Hepatocyte (in vitro differentiated cells): ENCODE results near the gene TACR2.

Experiments
- EZH2 ChIP-seq: fragments of 200-600 bp; sonication (generic); IDR thresholded peaks from 2 replicates; pipeline ENCODE4 v1.6.1; 2016; ENCODE audit warnings: antibody characterized with exemption, mild to moderate bottlenecking, borderline replicate concordance
- EZH2phosphoT487 ChIP-seq: fragments of 200-600 bp; sonication (generic); IDR thresholded peaks from one replicate; pipeline ENCODE4 v1.6.1; 2018; ENCODE audit warnings: antibody characterized with exemption, mild to moderate bottlenecking, low read depth, moderate library complexity; ENCODE audit not compliant: unreplicated experiment, severe bottlenecking
- TF ChIP-seq, protein P1 (sequence below): fragments of 200-600 bp; sonication (generic); IDR thresholded peaks from 2 replicates; pipeline ENCODE4 v1.5.1; 2016; ENCODE audit warnings: antibody characterized with exemption, mild to moderate bottlenecking; ENCODE audit not compliant: poor library complexity

DNA sequence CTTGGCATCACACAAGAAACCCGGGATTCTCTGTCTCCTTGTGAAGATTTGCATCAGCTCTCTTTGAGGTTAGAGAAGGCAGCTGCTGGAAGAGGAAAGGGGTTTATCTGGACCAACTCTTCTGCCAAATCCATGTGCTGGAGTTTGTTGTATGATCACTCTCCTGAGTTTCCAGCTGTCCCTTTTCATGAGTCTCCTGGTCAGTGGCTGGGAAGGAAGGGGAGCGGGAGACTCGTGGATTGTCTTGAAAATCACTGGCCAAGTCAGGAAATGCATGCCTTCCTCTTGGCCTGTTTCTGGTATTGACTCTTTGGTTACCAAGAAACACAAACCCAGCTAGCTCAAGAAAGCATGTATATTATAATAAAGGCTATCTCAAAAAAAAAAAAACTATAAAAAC, 38.8 kb downstream of the TACR2 start:
- TF ChIP-seq, protein P1, sequence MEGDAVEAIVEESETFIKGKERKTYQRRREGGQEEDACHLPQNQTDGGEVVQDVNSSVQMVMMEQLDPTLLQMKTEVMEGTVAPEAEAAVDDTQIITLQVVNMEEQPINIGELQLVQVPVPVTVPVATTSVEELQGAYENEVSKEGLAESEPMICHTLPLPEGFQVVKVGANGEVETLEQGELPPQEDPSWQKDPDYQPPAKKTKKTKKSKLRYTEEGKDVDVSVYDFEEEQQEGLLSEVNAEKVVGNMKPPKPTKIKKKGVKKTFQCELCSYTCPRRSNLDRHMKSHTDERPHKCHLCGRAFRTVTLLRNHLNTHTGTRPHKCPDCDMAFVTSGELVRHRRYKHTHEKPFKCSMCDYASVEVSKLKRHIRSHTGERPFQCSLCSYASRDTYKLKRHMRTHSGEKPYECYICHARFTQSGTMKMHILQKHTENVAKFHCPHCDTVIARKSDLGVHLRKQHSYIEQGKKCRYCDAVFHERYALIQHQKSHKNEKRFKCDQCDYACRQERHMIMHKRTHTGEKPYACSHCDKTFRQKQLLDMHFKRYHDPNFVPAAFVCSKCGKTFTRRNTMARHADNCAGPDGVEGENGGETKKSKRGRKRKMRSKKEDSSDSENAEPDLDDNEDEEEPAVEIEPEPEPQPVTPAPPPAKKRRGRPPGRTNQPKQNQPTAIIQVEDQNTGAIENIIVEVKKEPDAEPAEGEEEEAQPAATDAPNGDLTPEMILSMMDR = no peak
- TF ChIP-seq EZH2phosphoT487 (no peak), EZH2 (no peak)
